HG03064 (cell line): ENCODE measurements around the gene NBAS.
A peak's percentile ranks its signal among the peaks of the same experiment; 100 is the strongest.

Experiments used
- ATAC-seq: cut with Tn5 transposase; IDR thresholded peaks from one replicate; pipeline ENCODE4 v1.9.1; 2021; ENCODE audit warnings: low read depth; ENCODE audit not compliant: unreplicated experiment

NBAS gene

DNA sequence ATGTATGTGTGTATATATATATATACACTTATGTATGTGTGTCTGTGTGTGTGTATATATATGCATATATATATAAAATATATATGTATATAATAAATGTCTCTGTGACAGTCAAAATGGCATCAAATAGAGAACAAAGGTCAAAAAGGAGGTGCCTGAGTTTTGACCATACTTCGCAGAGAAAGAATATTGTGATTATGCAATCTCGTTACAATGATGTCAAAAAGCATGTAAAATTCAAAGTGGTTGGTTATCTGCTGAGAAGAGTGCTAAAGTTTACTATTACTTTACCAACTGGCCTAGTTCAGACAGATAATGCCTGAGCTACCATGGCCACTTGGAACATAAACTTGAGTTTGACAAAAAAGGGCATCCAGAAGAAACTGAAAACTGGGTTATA lies 375.0 kb downstream of the NBAS start:
- ATAC-seq, result no peak

DNA sequence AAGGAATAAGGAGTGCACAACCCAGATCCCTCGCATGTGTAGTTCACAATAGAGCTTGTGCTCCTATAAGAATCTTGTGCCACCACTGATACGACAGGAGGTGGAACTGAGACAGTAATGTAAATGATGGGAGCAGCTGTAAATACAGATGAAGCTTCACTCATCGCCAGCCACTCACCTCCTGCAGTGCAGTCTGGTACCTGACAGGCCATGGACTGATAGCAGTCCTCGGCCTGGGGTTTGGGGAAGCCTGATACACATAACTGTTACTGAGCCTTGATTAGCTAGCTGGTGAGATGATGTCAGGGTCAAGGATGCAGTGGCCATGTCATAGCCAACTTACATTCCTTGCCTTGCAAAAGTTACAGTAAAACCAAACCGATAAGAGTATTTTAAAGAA lies 376.6 kb downstream of the NBAS start:
- no peak for ATAC-seq

- no peak for ATAC-seq
These were observed 378.9 kb downstream of the NBAS start for GRCh38 chr2:15182275-15182674.

DNA sequence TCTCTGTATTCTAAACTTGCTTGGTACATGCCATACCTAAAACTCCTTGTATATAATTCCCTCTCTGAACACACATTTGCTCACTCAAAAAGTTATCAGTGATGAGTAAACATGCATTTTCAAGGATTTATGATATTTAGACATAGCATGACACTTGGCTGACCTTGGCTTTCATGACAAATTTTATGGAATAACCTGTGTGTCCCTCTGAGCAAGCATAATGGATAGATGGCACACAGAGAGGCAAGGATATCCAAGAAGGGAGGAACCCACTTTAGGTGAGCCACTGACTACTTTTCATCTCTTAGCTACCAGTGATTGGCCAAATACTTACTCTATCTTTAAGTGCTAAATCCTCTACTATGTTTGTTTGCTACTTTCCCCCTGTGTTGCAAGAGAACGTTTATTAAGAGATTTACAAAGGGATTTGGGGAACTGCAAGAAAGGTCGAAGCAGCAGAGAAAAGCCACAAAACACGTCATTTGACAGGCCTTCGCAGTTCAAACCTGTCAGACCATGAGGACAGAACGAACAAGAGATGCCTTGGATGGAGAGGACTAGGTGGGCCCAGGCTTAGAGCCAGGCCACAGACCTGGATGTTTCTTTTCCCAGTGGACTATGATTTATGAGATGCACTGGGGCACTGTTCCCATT lies 379.9 kb downstream of the NBAS start:
- ATAC-seq, result no peak

DNA sequence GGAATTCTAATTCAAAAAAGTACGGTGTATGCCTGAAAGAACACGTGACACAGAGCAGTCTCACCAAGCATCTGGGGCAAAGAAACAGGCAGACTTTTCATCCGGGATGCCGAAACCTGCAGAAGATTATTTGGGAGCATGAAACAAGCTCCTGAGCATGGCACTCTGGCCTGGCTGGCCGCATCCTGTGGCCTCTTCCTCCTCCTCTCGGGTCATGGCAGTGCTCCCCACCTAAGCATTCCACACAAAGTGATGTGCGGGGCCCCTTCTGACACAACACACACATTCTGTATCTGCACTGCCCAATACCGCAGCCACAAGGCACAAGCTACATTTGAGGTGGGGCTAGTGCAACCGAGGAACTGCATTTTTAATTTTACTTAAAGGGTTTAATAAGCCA lies 380.8 kb downstream of the NBAS start:
- ATAC-seq, result no peak

GRCh38 chr2:15178946-15179345 lies 382.2 kb downstream of the NBAS start:
- ATAC-seq, result no peak

GRCh38 chr2:15177103-15177502 lies 384.0 kb downstream of the NBAS start:
- ATAC-seq, result peak; percentile 100

- no peak for ATAC-seq
These were observed 384.5 kb downstream of the NBAS start for GRCh38 chr2:15176604-15177003.

- ATAC-seq, result no peak
These were observed 386.6 kb downstream of the NBAS start for GRCh38 chr2:15174567-15174966.

GRCh38 chr2:15173501-15173900 lies 387.6 kb downstream of the NBAS start:
- no peak for ATAC-seq

DNA sequence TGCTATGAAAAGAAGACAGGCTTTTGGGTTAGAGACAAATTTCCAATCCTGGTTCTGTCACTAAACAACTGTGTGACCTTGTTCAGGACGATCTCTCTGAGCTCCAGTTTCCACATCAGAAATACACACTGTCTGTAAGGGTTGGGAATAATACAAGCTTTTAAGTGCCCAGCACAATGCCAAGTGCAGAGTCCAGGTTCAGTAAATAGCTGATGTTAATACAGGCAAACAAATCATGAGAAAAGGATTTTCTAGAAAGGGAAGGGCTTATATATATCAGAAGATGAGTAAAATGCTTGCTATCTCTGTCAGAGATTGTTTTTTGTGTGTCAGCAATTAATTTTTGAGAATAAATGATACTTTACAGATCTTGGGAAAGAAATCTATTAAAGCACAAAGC lies 388.3 kb downstream of the NBAS start:
- ATAC-seq, result no peak

DNA sequence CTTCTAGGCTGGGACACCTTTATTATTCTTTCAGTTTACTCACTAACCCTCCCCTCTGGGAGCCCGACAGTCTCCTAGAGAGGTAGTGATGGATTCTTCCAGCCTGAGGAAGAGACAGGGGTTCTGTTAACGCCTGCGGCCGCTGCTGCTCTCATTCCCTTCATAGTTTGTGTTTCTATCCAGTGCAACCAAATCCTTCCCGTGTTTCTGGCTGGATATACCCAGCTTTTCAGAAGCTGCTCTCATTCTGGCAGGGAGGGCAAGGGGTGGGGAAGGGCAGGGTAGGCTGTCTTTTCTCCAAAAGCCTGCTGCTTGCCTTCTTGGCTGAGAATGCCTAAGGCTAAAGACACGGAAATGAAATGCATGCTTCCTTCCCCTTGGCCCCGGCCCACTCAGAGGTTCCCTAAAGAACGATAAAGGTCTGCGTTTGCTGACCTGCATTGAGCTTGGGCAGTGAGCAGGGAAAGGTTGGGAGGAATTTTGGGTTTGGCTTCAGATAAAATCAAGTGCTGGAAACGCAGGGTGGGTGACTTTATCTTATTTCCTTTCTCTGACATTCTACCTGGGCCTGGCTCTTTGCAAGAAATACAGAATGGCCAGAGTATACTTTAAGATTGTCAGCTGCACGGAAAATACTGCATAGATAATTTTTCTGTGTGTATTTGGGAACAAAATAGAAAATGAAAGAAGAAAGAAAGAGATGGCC lies 390.9 kb downstream of the NBAS start:
- no peak for ATAC-seq

GRCh38 chr2:15169326-15170069 lies 391.6 kb downstream of the NBAS start:
- no peak for ATAC-seq

DNA sequence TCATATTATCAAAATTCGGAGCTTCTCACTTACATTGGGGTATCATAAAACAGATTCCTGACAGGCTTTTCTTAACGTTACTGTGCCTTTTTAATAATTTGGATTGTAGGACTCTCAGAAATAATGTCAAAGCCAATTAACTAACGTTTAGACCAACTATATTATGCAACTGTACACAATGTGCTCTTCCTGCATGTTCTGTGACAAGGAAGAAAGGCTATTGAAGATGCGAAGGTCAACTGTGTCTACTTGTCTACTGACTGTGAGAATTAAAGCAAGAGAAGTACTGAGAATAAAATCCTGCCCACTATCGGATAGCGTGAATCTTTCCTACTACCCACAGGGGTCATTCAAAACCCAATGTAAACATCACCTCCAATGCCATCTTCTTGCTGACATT lies 393.0 kb downstream of the NBAS start:
- no peak for ATAC-seq

DNA sequence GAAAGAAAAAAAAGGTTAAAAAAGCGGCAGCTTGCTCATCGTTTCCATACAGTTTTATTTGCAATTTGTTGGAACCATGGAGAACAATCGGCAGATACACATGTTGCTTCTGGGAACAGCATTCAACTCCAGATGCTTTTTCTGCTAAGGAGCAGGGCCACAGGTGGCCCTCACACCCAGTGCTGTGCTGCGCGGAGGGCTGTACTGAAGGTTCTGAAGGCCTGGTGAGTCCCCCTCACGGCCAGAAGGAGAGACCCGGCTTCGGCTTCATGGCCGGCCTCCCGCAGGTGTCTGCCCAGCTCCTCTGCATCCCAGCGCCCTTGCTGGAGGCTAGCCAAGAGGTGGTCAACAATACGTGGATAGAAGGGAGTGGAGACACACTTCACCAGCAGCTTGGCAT lies 394.3 kb downstream of the NBAS start:
- ATAC-seq, result no peak

- no peak for ATAC-seq
These were observed 397.8 kb downstream of the NBAS start for GRCh38 chr2:15163326-15163725.

- ATAC-seq, result no peak
These were observed 398.5 kb downstream of the NBAS start for GRCh38 chr2:15162620-15163019.

GRCh38 chr2:15160201-15160991 lies 400.7 kb downstream of the NBAS start:
- no peak for ATAC-seq

- ATAC-seq, result no peak
These were observed 401.4 kb downstream of the NBAS start for GRCh38 chr2:15159751-15160177.

DNA sequence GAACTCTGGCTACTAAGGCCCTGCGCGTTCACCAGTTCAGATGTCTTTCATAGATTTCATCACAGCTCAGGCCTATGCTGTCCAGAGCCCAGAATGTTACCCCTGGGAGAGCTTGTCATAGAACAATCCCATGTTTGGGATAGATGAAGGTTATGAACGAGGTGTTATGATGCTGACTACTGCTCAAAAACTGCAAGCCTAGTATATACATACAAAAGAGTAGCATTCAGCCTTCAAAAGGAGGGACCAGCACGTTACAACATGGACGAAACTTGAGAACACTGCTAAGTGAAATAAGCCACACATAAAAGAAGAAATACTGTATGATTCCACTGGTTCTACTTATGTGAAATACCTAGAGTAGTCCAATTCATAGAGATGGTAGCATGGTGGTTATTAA lies 401.9 kb downstream of the NBAS start:
- no peak for ATAC-seq

DNA sequence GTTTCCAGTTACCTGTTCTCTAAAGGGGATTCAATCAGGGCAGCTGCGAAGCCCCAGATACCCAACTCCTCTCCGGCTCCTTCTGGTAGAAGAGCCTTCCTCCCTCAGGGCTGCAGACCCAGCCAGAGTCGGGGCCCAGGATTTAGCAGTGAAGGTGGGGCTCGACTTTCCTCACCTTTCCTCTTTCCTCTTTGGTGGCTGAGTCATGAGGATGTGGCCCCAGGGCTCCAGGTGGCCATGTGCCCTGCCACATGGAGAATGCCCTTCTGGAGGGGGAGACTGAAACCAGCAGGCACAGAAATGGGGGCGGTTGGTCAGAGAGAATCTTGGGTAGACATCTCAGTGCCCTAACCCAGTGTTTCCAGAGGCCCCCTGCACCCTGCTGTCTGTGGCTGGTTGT lies 402.6 kb downstream of the NBAS start:
- no peak for ATAC-seq
